GM19238 (cell line): ENCODE measurements around the gene RNASEH1.
"Not testable (repeated sequence)": the region's sequence is repeated elsewhere in the genome, so short reads cannot be mapped to it uniquely, and the experiment has no call there.

Source experiments
- DNase-seq: peaks from one replicate; pipeline ENCODE4 v3.0.0; 2011; ENCODE audit warnings: low spot score; ENCODE audit not compliant: insufficient read length

RNASEH1 gene

GRCh38 chr2:3520591-3520990, 37.5 kb downstream of the RNASEH1 start:
- DNase-seq, result no peak

DNA sequence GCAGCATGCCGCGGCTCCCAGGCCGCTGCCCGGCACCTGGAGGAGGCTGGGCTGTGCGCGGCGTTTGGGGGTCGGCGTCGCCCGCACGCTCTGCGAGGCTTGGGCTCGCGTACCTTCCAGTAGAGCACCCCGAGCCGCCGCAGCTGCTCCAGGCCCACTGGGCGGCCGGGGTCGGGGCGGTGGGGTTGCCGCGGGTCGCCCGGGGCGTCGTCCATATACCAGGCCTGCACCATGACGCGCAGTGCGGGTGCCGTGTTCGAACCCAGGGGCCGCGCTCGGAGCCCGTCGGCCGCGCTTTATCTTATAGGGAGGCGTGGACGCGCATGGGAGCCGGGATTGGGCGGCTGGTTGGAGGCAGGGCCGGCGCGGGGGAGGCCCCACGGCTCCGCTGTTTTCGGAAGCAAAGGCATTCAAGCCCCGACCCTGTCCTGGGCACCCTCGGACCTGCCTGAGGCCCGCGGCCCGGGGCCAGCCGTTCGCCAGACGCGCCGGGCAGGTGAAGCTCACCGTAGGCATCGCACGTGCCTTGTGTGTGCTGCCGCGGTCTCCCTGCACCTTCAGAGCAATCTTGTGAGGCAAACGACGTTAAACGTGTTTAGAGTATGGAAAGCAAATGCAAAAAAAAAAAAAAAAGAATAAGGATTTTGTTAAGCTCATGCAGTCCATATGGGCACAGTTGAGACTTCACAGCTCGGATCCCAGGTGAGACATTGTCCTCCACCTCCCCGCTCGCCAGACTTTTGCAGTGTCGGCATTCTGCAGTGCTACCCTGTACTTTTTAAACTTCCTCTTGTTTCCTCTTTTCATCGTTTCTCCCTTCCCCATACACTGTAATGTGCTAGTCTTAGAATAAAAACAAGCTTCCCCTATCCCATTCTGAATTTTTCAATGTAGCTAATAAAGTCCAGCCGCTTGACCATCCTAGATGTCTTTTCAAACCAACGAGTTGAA, 38.6 kb downstream of the RNASEH1 start, which contains the start of gene ADI1:
ADI1 (minus strand) TSS at position 277 of the 951 bp plus-strand sequence; CDS start at position 233, 44 bp downstream.
- peak; percentile 73 for DNase-seq

- peak; percentile 98 for DNase-seq
Observed at GRCh38 chr2:3518496-3519254, 39.5 kb downstream of the RNASEH1 start.

GRCh38 chr2:3517948-3518495, 40.1 kb downstream of the RNASEH1 start:
- no peak for DNase-seq

DNA sequence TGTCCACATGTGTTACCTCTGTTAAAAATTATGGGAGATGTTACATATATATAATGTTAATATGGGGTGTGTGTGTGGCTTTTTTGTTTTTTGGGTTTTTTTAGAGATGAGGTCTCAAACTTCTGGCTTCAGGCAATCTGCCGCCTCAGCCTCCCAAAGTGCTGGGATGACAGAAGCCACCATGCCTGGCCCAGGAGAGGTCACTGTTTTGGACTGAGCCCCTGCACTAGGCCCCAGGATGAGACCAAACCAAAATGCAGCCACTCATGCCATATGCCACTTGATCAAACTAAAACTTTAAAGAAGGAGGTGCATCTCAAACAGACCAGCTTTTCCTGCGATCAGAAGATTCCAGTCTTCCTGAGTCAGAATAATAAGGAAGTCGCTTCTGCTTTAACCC, 41.3 kb downstream of the RNASEH1 start:
- DNase-seq, result no peak

- DNase-seq, result not testable (repeated sequence)
Observed at GRCh38 chr2:3515438-3515837, 42.7 kb downstream of the RNASEH1 start.

- no peak for DNase-seq
Observed at GRCh38 chr2:3513026-3513810, 44.9 kb downstream of the RNASEH1 start.

GRCh38 chr2:3512086-3512485, 46.0 kb downstream of the RNASEH1 start:
- no peak for DNase-seq

DNA sequence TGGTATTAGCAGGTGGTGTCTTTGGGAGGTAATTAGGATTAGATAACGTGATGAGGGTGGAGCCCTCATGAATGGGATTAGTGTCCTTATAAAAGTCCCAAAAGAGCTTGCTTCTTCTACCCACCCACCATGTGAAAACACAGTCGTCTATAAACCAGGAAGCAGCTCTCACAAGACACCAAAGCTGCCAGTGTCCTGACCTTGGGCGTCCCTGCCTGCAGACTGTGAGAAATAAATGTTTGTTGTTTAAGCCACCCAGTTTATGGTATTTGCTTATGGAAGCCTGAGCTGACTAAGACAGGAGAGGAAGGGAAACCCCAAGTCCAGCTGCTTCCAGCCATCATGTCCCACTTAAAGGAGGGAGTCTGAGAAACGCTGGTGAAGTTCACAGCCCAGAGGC, 52.4 kb downstream of the RNASEH1 start:
- DNase-seq, result no peak

- DNase-seq, result no peak
Observed at GRCh38 chr2:3504741-3505140, 53.4 kb downstream of the RNASEH1 start.

DNA sequence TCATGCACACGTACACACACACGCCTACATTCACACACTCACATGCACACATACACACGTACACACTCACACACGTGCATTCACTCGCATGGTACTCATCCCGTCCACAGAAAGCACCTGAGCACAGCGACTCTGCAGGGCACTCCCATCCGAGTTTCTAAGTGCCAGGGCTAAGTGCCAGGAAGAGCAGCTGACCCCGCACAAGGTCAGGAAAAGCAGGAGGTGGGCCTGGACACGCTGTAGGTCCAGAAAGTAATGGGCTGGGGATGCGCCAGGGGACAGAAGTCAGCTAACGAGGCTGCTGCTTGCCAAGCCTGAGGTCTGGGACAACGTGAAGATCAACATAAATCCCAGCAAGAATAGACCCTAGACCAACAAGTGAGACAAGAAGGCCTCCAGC, 54.6 kb downstream of the RNASEH1 start:
- DNase-seq, result no peak

- no peak for DNase-seq
Observed at GRCh38 chr2:3503046-3503445, 55.1 kb downstream of the RNASEH1 start.

DNA sequence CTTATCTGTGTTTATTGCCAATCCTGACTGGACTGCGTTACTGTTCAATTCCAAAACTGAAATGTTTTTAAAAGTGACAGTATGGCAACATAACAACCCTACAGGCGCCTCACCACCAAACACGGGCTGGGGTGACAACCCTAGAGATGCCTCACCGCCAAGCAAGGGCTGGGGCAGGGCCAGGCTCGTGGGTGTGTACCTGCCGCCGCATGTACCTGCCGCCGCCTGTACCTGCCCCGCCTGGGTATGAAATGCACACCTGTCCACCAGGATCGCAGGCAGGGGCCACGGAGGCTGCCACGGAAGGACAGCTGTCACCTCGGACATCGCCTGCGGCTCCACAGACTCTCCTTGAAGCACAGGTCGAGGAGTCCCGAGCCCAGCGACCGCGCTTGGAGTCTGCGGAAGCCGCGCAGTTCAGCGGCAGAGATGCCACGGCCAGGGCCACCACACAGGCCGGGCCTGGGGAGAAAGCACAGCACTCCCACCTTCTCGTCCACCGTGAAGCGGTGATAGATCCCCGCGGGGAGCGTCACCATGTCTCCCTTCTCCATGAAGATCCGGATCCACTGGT, 57.7 kb downstream of the RNASEH1 start:
- no peak for DNase-seq

- no peak for DNase-seq
Observed at GRCh38 chr2:3498783-3499394, 59.2 kb downstream of the RNASEH1 start.

- DNase-seq, result not testable (repeated sequence)
Observed at GRCh38 chr2:3496708-3497080, 61.4 kb downstream of the RNASEH1 start.
